ENCODE measurements around the gene ZBTB2.
"Not testable (repeated sequence)": the region's sequence is repeated elsewhere in the genome, so short reads cannot be mapped to it uniquely, and the experiment has no call there.

ZBTB2 gene

DNA sequence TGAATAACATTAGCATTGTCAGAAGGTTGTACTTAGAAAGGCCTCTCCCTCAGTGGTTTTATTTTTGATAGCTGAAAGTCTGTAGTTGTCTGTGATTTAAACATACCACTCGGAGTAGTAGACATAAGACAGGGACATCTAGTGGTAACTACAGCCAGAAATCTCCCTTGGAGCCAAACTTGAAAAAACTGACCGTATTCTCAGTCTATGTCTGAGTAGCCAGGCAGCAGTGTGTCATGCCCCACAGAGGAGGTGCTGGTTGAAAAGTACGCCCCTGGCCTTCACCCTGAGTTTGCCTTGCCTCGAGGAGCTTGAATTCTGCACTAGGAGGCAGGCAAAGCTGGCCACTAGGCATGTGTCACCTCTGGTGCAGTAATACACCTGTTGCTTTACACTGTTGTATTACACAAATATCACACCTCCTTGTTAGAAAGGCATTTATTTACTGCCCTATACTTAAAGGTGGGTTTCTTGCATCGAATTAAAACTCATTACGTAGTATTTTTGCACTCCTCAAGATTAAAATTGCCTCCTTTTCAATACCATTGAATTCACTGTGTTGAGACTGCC, 20.8 kb downstream of the ZBTB2 start:
- no peak for ATAC-seq

- no peak for ATAC-seq
Measured at GRCh38 chr6:151365233-151365632, 26.1 kb downstream of the ZBTB2 start.

DNA sequence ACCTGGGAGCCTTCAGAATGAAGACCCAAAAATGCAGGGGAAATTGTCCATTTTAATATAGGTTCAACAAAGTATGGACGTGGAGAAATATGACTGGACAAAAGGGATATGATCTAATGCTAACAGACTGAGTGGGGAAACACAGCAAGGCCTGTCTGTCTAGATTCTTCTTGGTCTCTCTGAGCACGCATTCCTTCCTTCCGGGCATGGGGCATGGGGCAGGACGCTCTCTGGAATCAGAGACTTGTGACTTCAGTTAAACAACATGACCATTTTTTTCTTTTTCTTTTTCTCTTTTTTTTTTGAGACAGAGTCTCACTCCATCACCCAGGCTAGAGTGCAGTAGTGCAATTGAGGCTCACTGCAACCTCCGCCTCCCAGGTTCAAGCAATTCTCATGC, 31.9 kb downstream of the ZBTB2 start:
- ATAC-seq, result no peak

DNA sequence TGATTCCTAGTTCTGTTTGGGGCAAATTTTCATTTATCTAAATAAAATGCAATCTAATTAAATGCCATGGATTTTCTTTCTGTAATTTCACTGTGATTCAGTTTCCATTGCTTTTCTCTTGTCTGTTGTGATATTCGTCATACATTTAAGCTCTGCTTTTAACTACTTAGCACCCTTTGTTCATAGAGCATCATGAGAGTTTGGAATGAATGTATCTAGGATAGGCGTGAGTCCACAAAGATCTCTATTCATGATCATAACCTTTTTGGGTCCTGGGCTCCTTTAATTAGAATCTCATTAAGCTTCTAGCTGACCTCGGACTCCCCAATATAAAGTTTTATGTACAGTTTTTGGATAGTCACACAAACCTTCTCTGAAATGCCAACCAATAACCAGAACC, 32.9 kb downstream of the ZBTB2 start:
- ATAC-seq, result no peak

GRCh38 chr6:151357758-151358436, 33.5 kb downstream of the ZBTB2 start:
- ATAC-seq, result no peak

DNA sequence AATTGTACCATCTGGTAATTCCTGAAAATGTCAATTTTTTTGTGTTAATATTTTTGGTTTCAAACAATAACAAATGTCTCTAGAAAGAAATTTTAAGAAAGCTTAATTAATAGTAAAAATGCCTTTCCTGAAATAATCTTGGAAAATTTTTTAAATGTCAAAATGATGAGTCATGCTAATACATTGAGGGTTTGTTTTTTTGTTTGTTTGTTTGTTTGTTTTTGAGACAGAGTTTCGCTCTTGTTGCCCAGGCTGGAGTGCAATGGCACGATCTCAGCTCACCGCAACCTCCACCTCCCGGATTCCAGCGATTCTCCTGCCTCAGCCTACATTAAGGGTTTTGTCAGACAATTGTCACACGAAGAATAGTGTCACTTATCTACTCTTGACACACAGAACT, 34.4 kb downstream of the ZBTB2 start:
- ATAC-seq, result not testable (repeated sequence)

GRCh38 chr6:151353795-151354194, 37.6 kb downstream of the ZBTB2 start:
- no peak for ATAC-seq

- ATAC-seq, result no peak
Measured at GRCh38 chr6:151352410-151353396, 38.7 kb downstream of the ZBTB2 start.

- no peak for ATAC-seq
Measured at GRCh38 chr6:151351731-151352130, 39.6 kb downstream of the ZBTB2 start.

GRCh38 chr6:151351146-151351700, 40.1 kb downstream of the ZBTB2 start:
- ATAC-seq, result no peak

DNA sequence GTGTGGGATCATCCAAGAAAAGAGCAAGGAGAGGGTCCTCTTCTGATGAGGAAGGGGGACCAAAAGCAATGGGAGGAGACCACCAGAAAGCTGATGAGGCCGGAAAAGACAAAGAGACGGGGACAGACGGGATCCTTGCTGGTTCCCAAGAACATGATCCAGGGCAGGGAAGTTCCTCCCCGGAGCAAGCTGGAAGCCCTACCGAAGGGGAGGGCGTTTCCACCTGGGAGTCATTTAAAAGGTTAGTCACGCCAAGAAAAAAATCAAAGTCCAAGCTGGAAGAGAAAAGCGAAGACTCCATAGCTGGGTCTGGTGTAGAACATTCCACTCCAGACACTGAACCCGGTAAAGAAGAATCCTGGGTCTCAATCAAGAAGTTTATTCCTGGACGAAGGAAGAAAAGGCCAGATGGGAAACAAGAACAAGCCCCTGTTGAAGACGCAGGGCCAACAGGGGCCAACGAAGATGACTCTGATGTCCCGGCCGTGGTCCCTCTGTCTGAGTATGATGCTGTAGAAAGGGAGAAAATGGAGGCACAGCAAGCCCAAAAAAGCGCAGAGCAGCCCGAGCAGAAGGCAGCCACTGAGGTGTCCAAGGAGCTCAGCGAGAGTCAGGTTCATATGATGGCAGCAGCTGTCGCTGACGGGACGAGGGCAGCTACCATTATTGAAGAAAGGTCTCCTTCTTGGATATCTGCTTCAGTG, 40.8 kb downstream of the ZBTB2 start:
- ATAC-seq, result no peak

GRCh38 chr6:151349651-151350270, 41.6 kb downstream of the ZBTB2 start:
- ATAC-seq, result no peak

DNA sequence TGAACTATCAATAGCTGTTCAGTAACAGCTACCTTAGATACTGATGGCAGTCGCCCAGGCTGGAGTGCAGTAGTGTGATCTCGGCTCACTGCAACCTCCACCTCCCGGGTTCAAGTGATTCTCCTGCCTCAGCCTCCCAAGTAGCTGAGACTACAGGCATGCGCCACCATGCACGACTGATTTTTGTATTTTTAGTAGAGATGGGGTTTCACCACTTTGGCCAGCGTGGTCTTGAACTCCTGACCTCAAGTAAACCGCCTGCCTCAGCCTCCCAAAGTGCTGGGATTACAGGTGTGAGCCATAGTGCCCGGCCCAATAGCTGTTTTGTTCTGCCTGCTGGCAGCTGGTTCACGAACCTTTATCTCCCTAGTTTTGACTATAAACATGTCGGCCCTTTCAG, 48.6 kb downstream of the ZBTB2 start:
- not testable (repeated sequence) for ATAC-seq

DNA sequence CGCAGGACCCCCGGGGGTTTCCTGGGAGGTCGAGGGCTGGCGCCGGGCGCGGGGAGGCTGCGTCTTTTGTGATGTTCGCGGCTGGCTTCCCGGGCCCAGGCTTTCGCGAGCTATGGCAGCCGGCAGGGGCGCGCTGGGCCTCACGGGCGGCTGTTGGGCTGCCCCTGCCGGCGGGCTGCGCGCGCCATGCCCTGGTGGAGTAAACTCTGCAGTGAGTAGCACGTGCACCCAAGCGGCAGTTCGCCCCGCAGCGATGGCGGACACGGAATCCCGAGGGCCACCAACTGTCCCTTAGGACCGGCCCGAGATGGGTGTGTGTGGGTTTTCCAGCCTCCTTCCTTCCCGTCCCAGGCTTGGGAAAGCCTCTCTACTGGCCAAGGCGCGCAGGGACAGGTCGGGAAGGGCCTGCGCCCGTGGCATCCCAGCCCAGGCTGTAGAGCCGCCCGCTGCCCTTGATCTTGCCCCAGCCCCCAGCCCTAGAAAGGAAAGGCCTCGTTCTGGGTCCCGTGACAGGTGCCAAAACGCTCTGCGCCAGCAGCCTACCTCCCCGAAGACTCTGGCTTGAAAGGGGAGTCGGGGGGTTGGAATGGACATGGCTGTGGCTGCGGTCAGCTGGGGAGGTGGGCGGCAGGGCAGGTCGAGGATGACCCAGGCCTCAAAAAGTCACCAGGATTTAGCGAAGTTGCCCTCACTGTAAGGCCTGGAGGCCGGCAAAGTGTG, 49.7 kb downstream of the ZBTB2 start:
- no peak for ATAC-seq

GRCh38 chr6:151340219-151340978, 51.0 kb downstream of the ZBTB2 start:
- no peak for ATAC-seq

- ATAC-seq, result no peak
Measured at GRCh38 chr6:151339369-151339768, 52.0 kb downstream of the ZBTB2 start.

DNA sequence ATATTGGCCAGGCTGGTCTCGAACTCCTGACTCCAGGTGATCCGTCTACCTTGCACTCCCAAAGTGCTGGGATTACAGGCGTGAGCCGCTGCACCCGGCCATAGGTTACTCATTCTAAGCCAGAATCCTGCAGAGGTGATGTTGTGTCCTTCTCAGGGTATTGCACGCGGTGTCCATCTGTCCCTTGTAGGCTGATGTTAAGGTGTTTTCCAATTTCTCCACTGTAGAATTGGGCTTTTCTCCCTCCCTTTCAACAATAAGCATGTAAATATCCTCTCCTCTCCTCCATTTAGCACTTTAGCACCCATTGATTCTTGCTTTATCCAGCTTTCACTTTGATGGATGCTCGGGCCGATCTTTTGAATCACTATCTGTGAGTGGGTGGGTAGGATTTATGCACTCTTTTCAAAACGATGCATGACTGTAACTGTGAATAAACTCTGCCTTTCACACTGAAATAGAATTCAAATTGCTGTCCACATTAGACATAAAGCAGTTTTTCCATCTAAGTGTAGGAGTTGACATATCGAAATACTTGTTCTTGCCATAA, 52.6 kb downstream of the ZBTB2 start:
- ATAC-seq, result no peak

DNA sequence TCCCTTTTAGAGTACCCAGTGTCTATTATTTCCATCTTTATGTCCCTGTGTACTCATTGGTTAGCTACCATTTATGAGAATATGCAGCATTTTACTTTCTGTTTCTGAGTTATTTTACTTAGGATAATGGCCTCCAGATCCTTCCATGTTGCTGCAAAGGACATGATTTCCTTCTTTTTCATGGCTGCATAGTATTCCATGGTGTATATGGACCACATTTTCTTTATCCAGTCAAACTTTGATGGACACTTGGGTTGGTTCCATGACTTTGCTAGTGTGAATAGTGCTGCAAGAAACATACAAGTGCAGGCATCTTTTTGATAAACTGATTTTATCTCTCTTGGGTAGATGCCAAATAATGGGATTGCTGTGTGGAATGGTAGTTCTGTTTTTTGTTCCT, 55.4 kb downstream of the ZBTB2 start:
- no peak for ATAC-seq

GRCh38 chr6:151330130-151330696, 61.1 kb downstream of the ZBTB2 start:
- no peak for ATAC-seq

DNA sequence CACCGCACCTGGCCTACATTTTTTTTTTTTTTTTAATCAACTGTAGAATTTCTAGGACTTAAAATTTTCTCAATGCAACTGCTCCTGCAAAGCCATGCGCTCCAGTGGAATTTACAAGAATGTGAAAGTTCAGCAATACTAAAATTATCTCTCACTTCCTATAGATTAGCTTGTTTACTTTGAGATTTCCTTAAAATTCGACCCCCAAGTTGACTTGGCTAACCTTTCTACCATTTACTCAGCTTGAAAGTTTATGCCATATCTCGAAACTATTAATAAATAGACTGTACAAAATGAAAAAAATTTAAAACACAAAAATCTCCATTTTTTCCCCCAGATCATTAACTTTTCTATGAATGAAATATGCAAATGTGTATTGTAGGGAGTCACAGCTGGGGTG, 64.3 kb downstream of the ZBTB2 start:
- no peak for ATAC-seq
